ENCODE results near the gene GPR15LG. TPM values are rescaled to one million over a fixed set of nuclear protein-coding genes. Genes with fewer than 3 reads are reported as not detected.
"Not testable (repeated sequence)": the region's sequence is repeated elsewhere in the genome, so short reads cannot be mapped to it uniquely, and the experiment has no call there.

The GPR15LG gene
- total RNA-seq, 1 experiment from 2014 or later = not detected

GRCh38 chr10:84163996-84164395 lies 9.6 kb upstream of the GPR15LG start:
- no TSS peak for BruUV-seq (replicated peaks)
- no peaks in the 10 kb centered on the region for H3K36me3 Mint-ChIP-seq (ENCODE audit: insufficient read depth, unreplicated experiment)
- no peaks in the 10 kb centered on the region for H3K9me3 Mint-ChIP-seq (ENCODE audit: unreplicated experiment)
- no peak overlapping the region for H3K27ac Mint-ChIP-seq (ENCODE audit: low read depth, unreplicated experiment)
- no peak overlapping the region for H3K4me3 Mint-ChIP-seq (ENCODE audit: unreplicated experiment)
- H3K27me3 Mint-ChIP-seq (ENCODE audit: insufficient read depth, unreplicated experiment) = no peaks in the 10 kb centered on the region
- DNase-seq (ENCODE audit: unreplicated experiment) = no peak
- TF ChIP-seq, protein P1, sequence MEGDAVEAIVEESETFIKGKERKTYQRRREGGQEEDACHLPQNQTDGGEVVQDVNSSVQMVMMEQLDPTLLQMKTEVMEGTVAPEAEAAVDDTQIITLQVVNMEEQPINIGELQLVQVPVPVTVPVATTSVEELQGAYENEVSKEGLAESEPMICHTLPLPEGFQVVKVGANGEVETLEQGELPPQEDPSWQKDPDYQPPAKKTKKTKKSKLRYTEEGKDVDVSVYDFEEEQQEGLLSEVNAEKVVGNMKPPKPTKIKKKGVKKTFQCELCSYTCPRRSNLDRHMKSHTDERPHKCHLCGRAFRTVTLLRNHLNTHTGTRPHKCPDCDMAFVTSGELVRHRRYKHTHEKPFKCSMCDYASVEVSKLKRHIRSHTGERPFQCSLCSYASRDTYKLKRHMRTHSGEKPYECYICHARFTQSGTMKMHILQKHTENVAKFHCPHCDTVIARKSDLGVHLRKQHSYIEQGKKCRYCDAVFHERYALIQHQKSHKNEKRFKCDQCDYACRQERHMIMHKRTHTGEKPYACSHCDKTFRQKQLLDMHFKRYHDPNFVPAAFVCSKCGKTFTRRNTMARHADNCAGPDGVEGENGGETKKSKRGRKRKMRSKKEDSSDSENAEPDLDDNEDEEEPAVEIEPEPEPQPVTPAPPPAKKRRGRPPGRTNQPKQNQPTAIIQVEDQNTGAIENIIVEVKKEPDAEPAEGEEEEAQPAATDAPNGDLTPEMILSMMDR (IDR thresholded peaks at IDR 0.05; ENCODE audit: unreplicated experiment) = no peak
- CTCF ChIA-PET = interaction anchor here (0.7 to 12.4 kb wide), 4 partner anchors 15 to 104 kb away, joined by 3 to 139 read pairs (median 7); no protein-coding TSS in a partner anchor
- POLR2A ChIA-PET = interaction anchor here (0.6 to 0.9 kb wide), 3 partner anchors 15 to 47 kb away, joined by 3 to 4 read pairs (median 3); no protein-coding TSS in a partner anchor
- intact Hi-C loops (cut with micrococcal nuclease) = no loop called here
- peaks cover 11% of the 10 kb centered on the region for H3K4me1 Mint-ChIP-seq (ENCODE audit: insufficient read depth, unreplicated experiment)

- H3K9me3 Mint-ChIP-seq (ENCODE audit: unreplicated experiment) = no peaks in the 10 kb centered on the region
- no TSS peak for BruUV-seq (replicated peaks)
- H3K4me1 Mint-ChIP-seq (ENCODE audit: insufficient read depth, unreplicated experiment) = peaks cover 7% of the 10 kb centered on the region
- H3K27ac Mint-ChIP-seq (ENCODE audit: low read depth, unreplicated experiment) = no peak overlapping the region
- no peaks in the 10 kb centered on the region for H3K27me3 Mint-ChIP-seq (ENCODE audit: insufficient read depth, unreplicated experiment)
- H3K36me3 Mint-ChIP-seq (ENCODE audit: insufficient read depth, unreplicated experiment) = no peaks in the 10 kb centered on the region
- H3K4me3 Mint-ChIP-seq (ENCODE audit: unreplicated experiment) = no peak overlapping the region
- TF ChIP-seq, protein P1 (IDR thresholded peaks at IDR 0.05; ENCODE audit: unreplicated experiment) = no peak
- intact Hi-C loops (cut with micrococcal nuclease) = no loop called here
- CTCF ChIA-PET = interaction anchor here (0.7 to 12.4 kb wide), 5 partner anchors 17 to 373 kb away, joined by 3 to 139 read pairs (median 4); no protein-coding TSS in a partner anchor
- POLR2A ChIA-PET = interaction anchor here (0.6 to 0.9 kb wide), 3 partner anchors 15 to 47 kb away, joined by 3 to 4 read pairs (median 3); no protein-coding TSS in a partner anchor
- DNase-seq (ENCODE audit: unreplicated experiment) = no peak
Observed at GRCh38 chr10:84164442-84164841, 9.2 kb upstream of the GPR15LG start.

GRCh38 chr10:84166620-84167288 lies 6.8 kb upstream of the GPR15LG start:
- Mint-ChIP-seq H3K4me3 (ENCODE audit: unreplicated experiment) (no peak overlapping the region), H3K36me3 (ENCODE audit: insufficient read depth, unreplicated experiment) (no peaks in the 10 kb centered on the region), H3K9me3 (ENCODE audit: unreplicated experiment) (no peaks in the 10 kb centered on the region), H3K4me1 (ENCODE audit: insufficient read depth, unreplicated experiment) (peaks cover 6% of the 10 kb centered on the region), H3K27me3 (ENCODE audit: insufficient read depth, unreplicated experiment) (no peaks in the 10 kb centered on the region), H3K27ac (ENCODE audit: low read depth, unreplicated experiment) (no peak overlapping the region)
- intact Hi-C loops (cut with micrococcal nuclease) = no loop called here
- TF ChIP-seq, protein P1 (IDR thresholded peaks at IDR 0.05; ENCODE audit: unreplicated experiment) = no peak
- DNase-seq (ENCODE audit: unreplicated experiment) = no peak
- ChIA-PET POLR2A (no interaction called here), CTCF (interaction anchor here (0.6 to 12.4 kb wide), 2 partner anchors 27 to 38 kb away, joined by 4 to 139 read pairs; no protein-coding TSS in a partner anchor)
- no TSS peak for BruUV-seq (replicated peaks)

GRCh38 chr10:84167289-84167653 lies 6.3 kb upstream of the GPR15LG start:
- H3K4me1 Mint-ChIP-seq (ENCODE audit: insufficient read depth, unreplicated experiment); BruUV-seq (replicated peaks); H3K4me3 Mint-ChIP-seq (ENCODE audit: unreplicated experiment); H3K9me3 Mint-ChIP-seq (ENCODE audit: unreplicated experiment); DNase-seq (ENCODE audit: unreplicated experiment); H3K36me3 Mint-ChIP-seq (ENCODE audit: insufficient read depth, unreplicated experiment); POLR2A ChIA-PET; intact Hi-C loops (cut with micrococcal nuclease); H3K27me3 Mint-ChIP-seq (ENCODE audit: insufficient read depth, unreplicated experiment); H3K27ac Mint-ChIP-seq (ENCODE audit: low read depth, unreplicated experiment): not testable (repeated sequence)
- CTCF ChIA-PET = interaction anchor here (0.6 to 12.4 kb wide), 2 partner anchors 27 to 37 kb away, joined by 4 to 139 read pairs; no protein-coding TSS in a partner anchor

DNA sequence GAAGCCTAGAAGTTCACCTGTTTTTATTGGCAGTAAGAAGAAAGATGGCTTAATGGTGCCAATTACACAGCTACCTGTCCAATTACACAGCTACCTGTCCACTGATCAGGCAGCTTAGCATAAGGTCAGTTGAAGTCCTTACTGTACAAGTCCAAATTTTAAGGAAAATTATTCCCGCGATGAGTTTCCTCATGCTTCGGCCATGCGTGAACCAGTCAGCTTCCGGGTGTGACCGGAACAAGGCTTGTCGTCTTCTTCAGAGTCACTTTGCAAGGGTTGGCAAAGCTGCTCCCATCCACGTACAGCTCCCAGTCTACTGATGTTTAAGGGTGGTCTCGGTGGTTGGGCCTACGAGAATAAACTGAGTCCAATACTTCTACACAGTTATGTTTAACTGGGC lies 5.2 kb upstream of the GPR15LG start:
- H3K4me1 Mint-ChIP-seq (ENCODE audit: insufficient read depth, unreplicated experiment); H3K27ac Mint-ChIP-seq (ENCODE audit: low read depth, unreplicated experiment); DNase-seq (ENCODE audit: unreplicated experiment); H3K36me3 Mint-ChIP-seq (ENCODE audit: insufficient read depth, unreplicated experiment); POLR2A ChIA-PET; BruUV-seq (replicated peaks); H3K4me3 Mint-ChIP-seq (ENCODE audit: unreplicated experiment); intact Hi-C loops (cut with micrococcal nuclease); H3K27me3 Mint-ChIP-seq (ENCODE audit: insufficient read depth, unreplicated experiment); H3K9me3 Mint-ChIP-seq (ENCODE audit: unreplicated experiment): not testable (repeated sequence)
- CTCF ChIA-PET = interaction anchor here (0.9 to 12.4 kb wide), 3 partner anchors 13 to 36 kb away, joined by 3 to 139 read pairs (median 3); no protein-coding TSS in a partner anchor

GRCh38 chr10:84171237-84171636 lies 2.4 kb upstream of the GPR15LG start:
- BruUV-seq (replicated peaks); POLR2A ChIA-PET; H3K27ac Mint-ChIP-seq (ENCODE audit: low read depth, unreplicated experiment); intact Hi-C loops (cut with micrococcal nuclease); CTCF ChIA-PET; H3K27me3 Mint-ChIP-seq (ENCODE audit: insufficient read depth, unreplicated experiment); H3K4me3 Mint-ChIP-seq (ENCODE audit: unreplicated experiment); DNase-seq (ENCODE audit: unreplicated experiment); H3K36me3 Mint-ChIP-seq (ENCODE audit: insufficient read depth, unreplicated experiment); H3K4me1 Mint-ChIP-seq (ENCODE audit: insufficient read depth, unreplicated experiment); H3K9me3 Mint-ChIP-seq (ENCODE audit: unreplicated experiment): not testable (repeated sequence)

DNA sequence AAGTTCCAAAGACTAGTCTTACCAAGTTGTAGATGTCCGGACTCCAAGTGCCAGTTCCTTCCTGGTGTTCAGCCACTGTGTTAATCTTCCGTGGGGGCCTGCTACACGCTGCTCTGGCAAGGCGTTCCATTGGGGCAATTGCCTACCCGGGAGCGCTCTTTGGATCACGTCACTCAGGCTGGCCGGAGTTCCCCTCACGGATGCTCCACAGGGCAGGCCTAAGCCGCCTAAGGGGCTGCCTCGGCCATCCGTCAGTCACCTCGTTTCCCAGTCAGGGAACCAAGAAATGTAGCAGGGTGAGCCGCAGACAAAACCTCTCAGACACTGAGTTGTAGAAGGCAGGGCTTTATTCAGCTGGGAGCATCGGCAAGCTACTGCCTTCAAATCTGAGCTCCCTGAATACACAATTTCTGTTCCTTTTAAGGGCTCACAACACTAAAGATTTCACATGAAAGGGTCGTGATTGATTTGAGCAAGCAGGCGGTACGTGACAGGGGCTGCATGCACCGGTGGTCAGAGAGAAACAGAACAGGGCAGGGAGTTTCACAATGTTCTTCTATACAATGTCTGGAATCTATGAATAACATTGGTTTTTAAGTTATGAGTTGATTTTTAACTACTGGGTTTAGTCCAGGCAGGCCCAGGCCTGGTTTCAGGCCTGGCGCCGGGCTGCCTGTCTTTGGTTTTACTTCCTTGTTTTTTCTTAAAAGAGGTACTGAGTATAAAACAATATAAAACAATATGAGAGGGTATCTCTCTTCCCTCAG lies 1.7 kb upstream of the GPR15LG start:
- BruUV-seq (replicated peaks); H3K36me3 Mint-ChIP-seq (ENCODE audit: insufficient read depth, unreplicated experiment); CTCF ChIA-PET; H3K27me3 Mint-ChIP-seq (ENCODE audit: insufficient read depth, unreplicated experiment); intact Hi-C loops (cut with micrococcal nuclease); POLR2A ChIA-PET; H3K4me3 Mint-ChIP-seq (ENCODE audit: unreplicated experiment); DNase-seq (ENCODE audit: unreplicated experiment); H3K27ac Mint-ChIP-seq (ENCODE audit: low read depth, unreplicated experiment); H3K9me3 Mint-ChIP-seq (ENCODE audit: unreplicated experiment); H3K4me1 Mint-ChIP-seq (ENCODE audit: insufficient read depth, unreplicated experiment): not testable (repeated sequence)

All from MCF 10A (cell line).